HepG2 (cell line): ENCODE data around the gene PYY. TPM values are rescaled to one million over a fixed set of nuclear protein-coding genes. Genes with fewer than 3 reads are reported as not detected.

Experiments
- AKAP8 ChIP-seq: sonication (generic); formaldehyde crosslinking; IDR thresholded peaks from 2 replicates; pipeline ENCODE4 v1.5.1; 2020; ENCODE audit warnings: mild to moderate bottlenecking, missing genetic modification reagents
- HNRNPH1 ChIP-seq: fragments of 200-400 bp; formaldehyde crosslinking; optimal IDR thresholded peaks from 2 replicates; pipeline ENCODE3; 2017; ENCODE audit warnings: mild to moderate bottlenecking, low read depth, low read length
- HOXD1 ChIP-seq: sonication (generic); formaldehyde crosslinking; IDR thresholded peaks from 2 replicates; pipeline ENCODE4 v1.5.0; 2020; ENCODE audit warnings: missing genetic modification reagents
- LBX2 ChIP-seq: sonication (generic); formaldehyde crosslinking; IDR thresholded peaks from 2 replicates; pipeline ENCODE4 v1.5.0; 2020; ENCODE audit warnings: missing genetic modification reagents, mild to moderate bottlenecking, borderline replicate concordance
- RBM39 ChIP-seq: fragments of 200-400 bp; formaldehyde crosslinking; IDR thresholded peaks from one replicate; pipeline ENCODE4 v1.6.1; 2018; ENCODE audit warnings: antibody characterized with exemption, mild to moderate bottlenecking, low read depth, low read length; ENCODE audit not compliant: poor library complexity, severe bottlenecking
- SOX13 ChIP-seq, 3 experiments: fragments of 450-650 bp in 1 of 3; sonication (generic) in 1 of 3; formaldehyde crosslinking in 1 of 3; IDR thresholded peaks in 2 of 3; conservative IDR thresholded peaks in 1 of 3; 2 replicates each; pipeline versions ENCODE4 v1.5.0 to v1.6.1; 2016 to 2020; ENCODE audit warnings: antibody characterized with exemption in 1 of 3, mild to moderate bottlenecking in 1 of 3, missing compliant biosample characterization in 1 of 3, missing genetic modification reagents in 1 of 3, moderate library complexity in 1 of 3
- STAT5B ChIP-seq: sonication (generic); formaldehyde crosslinking; IDR thresholded peaks from 2 replicates; pipeline ENCODE4 v1.4.0; 2020; ENCODE audit warnings: missing genetic modification reagents
- TBX2 ChIP-seq: sonication (generic); formaldehyde crosslinking; IDR thresholded peaks from 2 replicates; pipeline ENCODE4 v1.5.0; 2020; ENCODE audit warnings: missing genetic modification reagents, mild to moderate bottlenecking, borderline replicate concordance
- THAP11 ChIP-seq: IDR thresholded peaks from 2 replicates; pipeline ENCODE4 v1.6.1; 2016; ENCODE audit warnings: missing biosample characterization, missing genetic modification reagents
- THYN1 ChIP-seq: sonication (generic); formaldehyde crosslinking; IDR thresholded peaks from 2 replicates; pipeline ENCODE4 v1.8.1; 2023; ENCODE audit warnings: low read depth, mild to moderate bottlenecking, moderate library complexity, missing genetic modification reagents, borderline replicate concordance
- ZFP91 ChIP-seq: sonication (generic); formaldehyde crosslinking; IDR thresholded peaks from 2 replicates; pipeline ENCODE4 v1.9.0; 2022; ENCODE audit warnings: missing genetic modification reagents, mild to moderate bottlenecking, borderline replicate concordance
- ZNF263 ChIP-seq: sonication (generic); formaldehyde crosslinking; IDR thresholded peaks from 2 replicates; pipeline ENCODE4 v1.4.0; 2020; ENCODE audit warnings: missing genetic modification reagents
- ZNF264 ChIP-seq: sonication (generic); formaldehyde crosslinking; IDR thresholded peaks from 2 replicates; pipeline ENCODE4 v1.4.0; 2020; ENCODE audit warnings: missing genetic modification reagents
- ZNF274 ChIP-seq: sonication (generic); formaldehyde crosslinking; IDR thresholded peaks from 2 replicates; pipeline ENCODE4 v1.5.1; 2020; ENCODE audit warnings: mild to moderate bottlenecking, missing genetic modification reagents
- ZNF557 ChIP-seq: sonication (generic); formaldehyde crosslinking; IDR thresholded peaks from 2 replicates; pipeline ENCODE4 v1.4.0; 2020; ENCODE audit warnings: missing genetic modification reagents
- ZNF768 ChIP-seq: sonication (generic); formaldehyde crosslinking; IDR thresholded peaks from 2 replicates; pipeline ENCODE4 v1.4.0; 2020; ENCODE audit warnings: missing genetic modification reagents
- ZNF781 ChIP-seq: sonication (generic); formaldehyde crosslinking; IDR thresholded peaks from 2 replicates; pipeline ENCODE4 v1.5.1; 2020; ENCODE audit warnings: borderline replicate concordance, mild to moderate bottlenecking, missing genetic modification reagents; ENCODE audit errors: not compliant biosample characterization
- ZNF788 ChIP-seq: sonication (generic); formaldehyde crosslinking; IDR thresholded peaks from 2 replicates; pipeline ENCODE4 v1.5.0; 2020; ENCODE audit warnings: mild to moderate bottlenecking, missing genetic modification reagents, borderline replicate concordance
- ZNF83 ChIP-seq: sonication (generic); formaldehyde crosslinking; IDR thresholded peaks from 2 replicates; pipeline ENCODE4 v1.4.0; 2020; ENCODE audit warnings: missing genetic modification reagents, mild to moderate bottlenecking, borderline replicate concordance
- ZNF841 ChIP-seq: sonication (generic); formaldehyde crosslinking; IDR thresholded peaks from 2 replicates; pipeline ENCODE4 v1.8.1; 2023; ENCODE audit warnings: missing genetic modification reagents, borderline replicate concordance
- ZSCAN21 ChIP-seq: sonication (generic); formaldehyde crosslinking; IDR thresholded peaks from 2 replicates; pipeline ENCODE4 v1.8.0; 2022; ENCODE audit warnings: mild to moderate bottlenecking, missing genetic modification reagents, moderate library complexity, borderline replicate concordance
- polyA plus RNA-seq, 8 experiments: library from polyadenylated mRNA; depleted of rRNA in 3 of 8; stranded (reverse) in 7 of 8; unstranded in 1 of 8; fragments of >200 nt; fragmentation: Illumina TruSeq in 4 of 8; extraction: Trizol in 4 of 8; gene quantifications; 2 replicates each; pipeline versions ENCODE4 v1.2.1 to v1.2.3, GENCODE V29; 2011 to 2016; ENCODE audit warnings: low read depth in 4 of 8, missing spikeins in 1 of 8, mixed read lengths in 1 of 8; ENCODE audit not compliant: insufficient read depth in 1 of 8
- total RNA-seq, 5 experiments: library from RNA; depleted of rRNA; stranded (reverse); fragments of >200 nt; fragmentation: Illumina TruSeq; extraction: Trizol; gene quantifications; 2 replicates each; pipeline ENCODE4 v1.2.3, GENCODE V29; 2016; ENCODE audit warnings: low read depth in 1 of 5
- TF ChIP-seq, protein P1 (sequence below): sonication (generic); formaldehyde crosslinking; IDR thresholded peaks from 2 replicates; pipeline ENCODE4 v1.4.0; 2020; ENCODE audit warnings: mild to moderate bottlenecking, missing genetic modification reagents

PYY gene
- total and polyA plus RNA-seq, 2 of the 13 experiments (the other 11 are each of a cell fraction or from before 2014, with no cell fraction given), result 0.25 TPM; not detected in 1

DNA sequence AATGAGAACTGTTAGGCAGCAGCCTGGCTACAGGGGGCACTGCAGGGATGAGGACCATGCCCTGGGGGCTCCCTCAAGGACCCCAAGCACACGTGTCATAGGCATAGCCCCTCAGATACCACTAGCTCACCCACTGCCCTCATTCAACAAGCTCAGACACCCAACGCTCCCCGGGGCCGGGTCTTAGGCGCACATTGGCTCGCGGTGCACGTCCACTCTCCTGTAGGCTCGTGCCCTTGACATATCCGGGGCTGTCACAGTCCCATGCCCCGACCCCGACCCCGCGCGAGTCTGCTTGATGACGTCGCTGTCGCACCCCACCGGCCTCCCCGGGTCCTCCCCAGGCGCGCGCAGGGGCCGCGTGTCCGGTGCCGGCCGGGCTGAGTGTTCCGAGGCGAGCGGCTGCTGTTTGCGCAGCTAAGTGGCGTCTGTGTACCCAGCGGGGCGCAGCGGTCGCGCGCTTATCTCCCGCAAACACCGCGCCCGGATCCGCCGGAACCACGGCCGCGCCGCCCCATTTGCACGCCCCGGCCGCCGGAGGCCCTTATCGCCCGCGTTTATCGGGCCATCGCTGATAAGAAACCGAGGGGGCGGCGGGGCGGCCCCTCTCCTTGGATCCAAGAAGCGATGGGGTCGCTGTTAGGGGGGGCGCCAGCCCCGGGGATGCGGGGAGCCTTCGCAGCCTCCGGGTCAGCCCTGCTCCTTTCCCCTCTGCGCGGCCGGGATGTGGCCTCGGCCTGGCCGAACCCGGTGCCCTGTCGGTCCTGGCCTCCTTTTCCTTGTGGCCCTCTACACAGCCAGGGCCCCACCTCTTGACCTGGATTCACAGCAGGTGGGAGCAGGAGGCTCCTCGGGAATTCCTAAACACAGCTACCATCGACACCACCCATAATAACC, 30.0 kb upstream of the PYY start (continued):
- peak; percentile 65 for TF ChIP-seq THAP11 (CRISPR knock-in tag)
- peak; percentile 88 for TF ChIP-seq RBM39
- peak; percentile 97 for TF ChIP-seq AKAP8 (CRISPR knock-in tag)
- TF ChIP-seq ZFP91 (CRISPR knock-in tag), result peak; percentile 94; the same call in 1 of the 2 replicates
- TF ChIP-seq ZNF557, result no peak
- peak; percentile 65; the same call in 1 of the 2 replicates for TF ChIP-seq SOX13 (IDR thresholded peaks at IDR 0.05)
- peak in 1 of 2 experiments; percentile 83; a peak in 2 of 4 replicates for TF ChIP-seq SOX13 (CRISPR knock-in tag; conservative IDR thresholded peaks at IDR 0.05 in 1 of 2, IDR thresholded peaks at IDR 0.05 in 1 of 2)
- TF ChIP-seq ZSCAN21 (CRISPR knock-in tag), result peak; percentile 96
- peak; percentile 93 for TF ChIP-seq ZNF274 (CRISPR knock-in tag)
- TF ChIP-seq THYN1 (CRISPR knock-in tag), result no peak; the same call in 1 of the 2 replicates
- TF ChIP-seq ZNF768 (CRISPR knock-in tag), result peak; percentile 66; the same call in 1 of the 2 replicates
- no peak for TF ChIP-seq STAT5B
- no peak for TF ChIP-seq LBX2 (CRISPR knock-in tag)
- TF ChIP-seq, protein P1, sequence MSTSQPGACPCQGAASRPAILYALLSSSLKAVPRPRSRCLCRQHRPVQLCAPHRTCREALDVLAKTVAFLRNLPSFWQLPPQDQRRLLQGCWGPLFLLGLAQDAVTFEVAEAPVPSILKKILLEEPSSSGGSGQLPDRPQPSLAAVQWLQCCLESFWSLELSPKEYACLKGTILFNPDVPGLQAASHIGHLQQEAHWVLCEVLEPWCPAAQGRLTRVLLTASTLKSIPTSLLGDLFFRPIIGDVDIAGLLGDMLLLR (CRISPR knock-in tag), result peak; percentile 42
- peak; percentile 95 for TF ChIP-seq HOXD1 (CRISPR knock-in tag)
- TF ChIP-seq ZNF264 (CRISPR knock-in tag), result 0 out of 2 replicates have a peak, but pooled peaks have one; percentile 64
- TF ChIP-seq ZNF788 (CRISPR knock-in tag), result peak; percentile 99; the same call in 1 of the 2 replicates
- TF ChIP-seq ZNF263 (CRISPR knock-in tag), result 0 out of 2 replicates have a peak, but pooled peaks have one; percentile 44
- TF ChIP-seq ZNF781, result peak; percentile 25
- peak; percentile 100 for TF ChIP-seq TBX2
- no peak for TF ChIP-seq ZNF841 (CRISPR knock-in tag)
- peak; percentile 85; the same call in 1 of the 2 replicates for TF ChIP-seq ZNF83 (CRISPR knock-in tag)
- no peak for TF ChIP-seq HNRNPH1
